ENCODE results near the gene CKLF. TPM values are rescaled to one million over a fixed set of nuclear protein-coding genes. Genes with fewer than 3 reads are reported as not detected.
"Not testable (repeated sequence)": the region's sequence is repeated elsewhere in the genome, so short reads cannot be mapped to it uniquely, and the experiment has no call there.

Gene CKLF
- 14.7 TPM for total RNA-seq
- long read RNA-seq, partial matches to known transcripts = 0 of 6 reads
- long read RNA-seq, other reads (novel, unspliced or antisense) = 0 of 6 reads

- peak; percentile 84 for ATAC-seq
- intact Hi-C loops (cut with DNase I) = loop anchor here (2.0 kb wide), 1 partner anchor 52 kb away; the partner anchor contains the start of gene CMTM3
- peak; percentile 95 for DNase-seq (ENCODE audit: missing footprints)
Observed at GRCh38 chr16:66552286-66553177, at the start of gene CKLF. CKLF (plus strand) TSS chr16:66552576; CDS start chr16:66552716, 140 bp downstream.

- DNase-seq (ENCODE audit: missing footprints) = peak; percentile 59
- intact Hi-C loops (cut with DNase I) = no loop called here
- peak; percentile 96 for ATAC-seq
Observed at GRCh38 chr16:66503030-66503429, 49.3 kb upstream of the CKLF start.

GRCh38 chr16:66503612-66504011, 48.8 kb upstream of the CKLF start:
- ATAC-seq = no peak
- DNase-seq (ENCODE audit: missing footprints) = no peak
- intact Hi-C loops (cut with DNase I) = no loop called here

GRCh38 chr16:66507731-66508239, 44.6 kb upstream of the CKLF start:
- intact Hi-C loops (cut with DNase I) = no loop called here
- ATAC-seq (no peak), DNase-seq (ENCODE audit: missing footprints) (no peak)

- intact Hi-C loops (cut with DNase I) = no loop called here
- DNase-seq (ENCODE audit: missing footprints) (peak; percentile 11), ATAC-seq (no peak)
Observed at GRCh38 chr16:66508248-66508913, 44.0 kb upstream of the CKLF start.

GRCh38 chr16:66508914-66509496, 43.4 kb upstream of the CKLF start:
- no peak for DNase-seq (ENCODE audit: missing footprints)
- intact Hi-C loops (cut with DNase I) = no loop called here
- no peak for ATAC-seq

- intact Hi-C loops (cut with DNase I) = no loop called here
- ATAC-seq (no peak), DNase-seq (ENCODE audit: missing footprints) (no peak)
Observed at GRCh38 chr16:66509576-66509975, 42.8 kb upstream of the CKLF start.

- ATAC-seq = no peak
- intact Hi-C loops (cut with DNase I) = no loop called here
- DNase-seq (ENCODE audit: missing footprints) = no peak
Observed at GRCh38 chr16:66510298-66510697, 42.1 kb upstream of the CKLF start.

GRCh38 chr16:66510711-66511601, 41.4 kb upstream of the CKLF start:
- intact Hi-C loops (cut with DNase I) = no loop called here
- DNase-seq (ENCODE audit: missing footprints) (no peak), ATAC-seq (peak; percentile 70)

- intact Hi-C loops (cut with DNase I) = no loop called here
- ATAC-seq (peak; percentile 2), DNase-seq (ENCODE audit: missing footprints) (no peak)
Observed at GRCh38 chr16:66511602-66512271, 40.6 kb upstream of the CKLF start.

GRCh38 chr16:66512272-66513110, 39.9 kb upstream of the CKLF start:
- DNase-seq (ENCODE audit: missing footprints) (no peak), ATAC-seq (no peak)
- intact Hi-C loops (cut with DNase I) = no loop called here

GRCh38 chr16:66513111-66513723, 39.2 kb upstream of the CKLF start:
- DNase-seq (ENCODE audit: missing footprints) = no peak
- ATAC-seq = no peak
- intact Hi-C loops (cut with DNase I) = no loop called here

- intact Hi-C loops (cut with DNase I); ATAC-seq; DNase-seq (ENCODE audit: missing footprints): not testable (repeated sequence)
Observed at GRCh38 chr16:66514391-66514790, 38.0 kb upstream of the CKLF start.

- DNase-seq (ENCODE audit: missing footprints); ATAC-seq; intact Hi-C loops (cut with DNase I): not testable (repeated sequence)
Observed at GRCh38 chr16:66514980-66515595, 37.3 kb upstream of the CKLF start.

GRCh38 chr16:66515596-66516508, 36.5 kb upstream of the CKLF start:
- intact Hi-C loops (cut with DNase I) = loop anchor here (1.0 kb wide), 1 partner anchor 33 kb away; no protein-coding TSS in a partner anchor
- DNase-seq (ENCODE audit: missing footprints) (no peak), ATAC-seq (no peak)
